Measurements from ENCODE around the gene KRTAP10-11. TPM values are rescaled to one million over a fixed set of nuclear protein-coding genes. Genes with fewer than 3 reads are reported as not detected.

The KRTAP10-11 gene
- total and polyA plus RNA-seq, 2 donors (not counting 1 experiment from before 2014, with no cell fraction given) = not detected

DNA sequence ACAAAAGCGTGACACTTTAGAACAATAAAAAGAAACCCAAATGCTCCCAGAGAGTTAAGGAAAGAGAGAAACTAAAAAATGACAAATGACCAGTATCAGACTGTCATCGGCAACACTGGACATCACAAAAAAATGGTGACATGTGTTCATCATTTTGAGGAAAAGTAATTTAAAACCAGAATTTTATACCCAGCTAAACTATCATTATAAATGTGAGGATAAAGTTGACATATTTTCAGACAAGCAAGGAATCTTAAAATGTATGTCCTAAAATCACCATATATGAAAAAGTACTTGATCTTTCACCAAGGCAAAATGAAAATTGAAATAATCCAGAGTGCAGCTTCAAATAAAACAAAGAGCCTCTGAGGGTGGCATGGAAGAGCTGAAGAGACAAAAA, 1.3 kb upstream of the KRTAP10-11 start:
- Histone ChIP-seq H2AFZ (ENCODE audit: low read length) (no peak overlapping the region), H3K36me3 (ENCODE audit: control insufficient read depth, insufficient read depth, low read length) (no peaks in the 10 kb centered on the region), H3K4me2 (ENCODE audit: extremely low read depth, insufficient read depth, low read length) (no peak overlapping the region), H3K4me3 (replicated peaks in 1 of 4; ENCODE audit: control extremely low read depth in 1 of 4, insufficient read depth in 1 of 4, low read depth in 3 of 4, low read length in 4 of 4) (no peak overlapping the region), H3K27me3 (ENCODE audit: control insufficient read depth, insufficient read depth, low read length) (no peaks in the 10 kb centered on the region), H4K20me1 (ENCODE audit: control insufficient read depth, extremely low read depth, insufficient read depth, low read length) (no peaks in the 10 kb centered on the region), H3K9ac (ENCODE audit: insufficient read depth, low read length) (no peak overlapping the region), H3K4me1 (ENCODE audit: control insufficient read depth, extremely low read depth, insufficient read depth, low read length) (no peaks in the 10 kb centered on the region), H3K27ac (ENCODE audit: insufficient read depth, low read length) (no peak overlapping the region), H3K79me2 (ENCODE audit: control insufficient read depth, insufficient read depth, low read length) (no peaks in the 10 kb centered on the region), H3K9me3 (ENCODE audit: control insufficient read depth, insufficient read depth, low read depth, low read length) (no peaks in the 10 kb centered on the region)
- TF ChIP-seq, protein P1, sequence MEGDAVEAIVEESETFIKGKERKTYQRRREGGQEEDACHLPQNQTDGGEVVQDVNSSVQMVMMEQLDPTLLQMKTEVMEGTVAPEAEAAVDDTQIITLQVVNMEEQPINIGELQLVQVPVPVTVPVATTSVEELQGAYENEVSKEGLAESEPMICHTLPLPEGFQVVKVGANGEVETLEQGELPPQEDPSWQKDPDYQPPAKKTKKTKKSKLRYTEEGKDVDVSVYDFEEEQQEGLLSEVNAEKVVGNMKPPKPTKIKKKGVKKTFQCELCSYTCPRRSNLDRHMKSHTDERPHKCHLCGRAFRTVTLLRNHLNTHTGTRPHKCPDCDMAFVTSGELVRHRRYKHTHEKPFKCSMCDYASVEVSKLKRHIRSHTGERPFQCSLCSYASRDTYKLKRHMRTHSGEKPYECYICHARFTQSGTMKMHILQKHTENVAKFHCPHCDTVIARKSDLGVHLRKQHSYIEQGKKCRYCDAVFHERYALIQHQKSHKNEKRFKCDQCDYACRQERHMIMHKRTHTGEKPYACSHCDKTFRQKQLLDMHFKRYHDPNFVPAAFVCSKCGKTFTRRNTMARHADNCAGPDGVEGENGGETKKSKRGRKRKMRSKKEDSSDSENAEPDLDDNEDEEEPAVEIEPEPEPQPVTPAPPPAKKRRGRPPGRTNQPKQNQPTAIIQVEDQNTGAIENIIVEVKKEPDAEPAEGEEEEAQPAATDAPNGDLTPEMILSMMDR (conservative IDR thresholded peaks at IDR 0.05 in 1 of 2, IDR thresholded peaks at IDR 0.05 in 1 of 2; ENCODE audit: low read depth in 1 of 2, low read length in 2 of 2) = no peak
- TF ChIP-seq EZH2 (IDR thresholded peaks at IDR 0.05; ENCODE audit: low read length, missing control alignments) = no peak
- no peak for DNase-seq (ENCODE audit: low read depth in 2 of 2)

DNA sequence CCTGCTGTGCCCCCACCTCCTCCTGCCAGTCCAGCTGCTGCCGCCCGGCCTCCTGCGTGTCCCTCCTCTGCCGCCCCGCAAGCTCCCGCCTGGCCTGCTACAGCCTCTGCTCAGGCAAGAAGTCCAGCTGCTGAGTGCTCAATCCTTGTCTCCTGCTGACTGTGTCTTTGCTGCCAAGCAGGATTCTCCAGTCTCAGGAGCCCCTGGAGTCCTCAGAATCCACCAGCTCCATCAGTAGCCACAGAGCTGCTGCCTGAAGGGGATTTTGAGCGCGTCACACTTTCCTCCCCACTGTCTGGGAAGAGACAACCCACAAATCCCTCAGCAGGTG, 973 bp downstream of the KRTAP10-11 start:
- Histone ChIP-seq H3K4me1 (ENCODE audit: control insufficient read depth, extremely low read depth, insufficient read depth, low read length) (no peaks in the 10 kb centered on the region), H3K4me3 (replicated peaks in 1 of 4; ENCODE audit: control extremely low read depth in 1 of 4, insufficient read depth in 1 of 4, low read depth in 3 of 4, low read length in 4 of 4) (no peak overlapping the region), H3K79me2 (ENCODE audit: control insufficient read depth, insufficient read depth, low read length) (no peaks in the 10 kb centered on the region), H3K9me3 (ENCODE audit: control insufficient read depth, insufficient read depth, low read depth, low read length) (no peaks in the 10 kb centered on the region), H3K36me3 (ENCODE audit: control insufficient read depth, insufficient read depth, low read length) (no peaks in the 10 kb centered on the region), H3K4me2 (ENCODE audit: extremely low read depth, insufficient read depth, low read length) (no peak overlapping the region), H3K27ac (ENCODE audit: insufficient read depth, low read length) (no peak overlapping the region), H2AFZ (ENCODE audit: low read length) (no peak overlapping the region), H3K9ac (ENCODE audit: insufficient read depth, low read length) (no peak overlapping the region), H4K20me1 (ENCODE audit: control insufficient read depth, extremely low read depth, insufficient read depth, low read length) (no peaks in the 10 kb centered on the region), H3K27me3 (ENCODE audit: control insufficient read depth, insufficient read depth, low read length) (no peaks in the 10 kb centered on the region)
- no peak for DNase-seq (ENCODE audit: low read depth in 2 of 2)
- TF ChIP-seq, protein P1 (conservative IDR thresholded peaks at IDR 0.05 in 1 of 2, IDR thresholded peaks at IDR 0.05 in 1 of 2; ENCODE audit: low read depth in 1 of 2, low read length in 2 of 2) = no peak
- no peak for TF ChIP-seq EZH2 (IDR thresholded peaks at IDR 0.05; ENCODE audit: low read length, missing control alignments)

DNA sequence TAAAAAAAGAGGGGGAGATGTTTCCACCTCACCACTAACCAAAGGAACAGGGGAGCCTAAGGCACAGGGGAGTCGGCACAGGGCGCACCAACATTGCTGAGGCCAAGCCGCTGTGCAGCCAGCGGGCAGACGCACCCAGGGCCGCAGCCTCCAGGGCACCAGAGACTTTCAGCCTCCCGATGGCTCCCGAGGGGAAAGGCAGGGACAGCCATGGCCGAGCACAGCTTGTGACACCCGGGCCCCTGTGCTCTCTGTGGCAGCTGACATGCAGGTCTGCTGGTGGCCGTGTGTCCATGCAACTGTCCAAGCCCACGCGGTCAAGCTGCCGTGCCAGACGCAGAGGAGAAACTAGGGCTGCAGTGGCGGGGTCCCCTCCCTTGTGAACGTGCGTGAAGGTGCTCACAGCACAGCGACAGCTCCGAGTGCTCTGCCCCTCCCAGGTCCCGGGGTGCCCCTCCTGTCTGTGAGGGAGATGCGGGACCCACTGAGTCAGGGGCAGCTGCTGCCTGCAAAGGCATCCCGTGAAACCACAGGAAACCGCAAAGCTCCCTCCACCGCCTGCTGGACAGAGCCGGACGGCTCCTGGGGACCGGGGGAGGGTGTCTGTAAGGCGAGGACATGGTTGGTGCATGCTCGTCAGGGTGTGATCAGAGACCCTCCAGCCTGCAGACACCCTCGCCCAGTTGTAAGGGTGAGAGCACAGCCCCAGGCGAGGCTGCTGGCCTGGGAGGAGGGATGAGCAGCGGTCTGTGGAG, 2.5 kb downstream of the KRTAP10-11 start:
- H3K4me1 ChIP-seq (ENCODE audit: control insufficient read depth, extremely low read depth, insufficient read depth, low read length) = no peaks in the 10 kb centered on the region
- no peak overlapping the region for H3K4me2 ChIP-seq (ENCODE audit: extremely low read depth, insufficient read depth, low read length)
- no peaks in the 10 kb centered on the region for H3K79me2 ChIP-seq (ENCODE audit: control insufficient read depth, insufficient read depth, low read length)
- TF ChIP-seq, protein P1 (conservative IDR thresholded peaks at IDR 0.05 in 1 of 2, IDR thresholded peaks at IDR 0.05 in 1 of 2; ENCODE audit: low read depth in 1 of 2, low read length in 2 of 2) = no peak
- no peak for TF ChIP-seq EZH2 (IDR thresholded peaks at IDR 0.05; ENCODE audit: low read length, missing control alignments)
- H2AFZ ChIP-seq (ENCODE audit: low read length) = no peak overlapping the region
- DNase-seq (ENCODE audit: low read depth in 2 of 2) = no peak
- no peak overlapping the region for H3K9ac ChIP-seq (ENCODE audit: insufficient read depth, low read length)
- H3K27me3 ChIP-seq (ENCODE audit: control insufficient read depth, insufficient read depth, low read length) = no peaks in the 10 kb centered on the region
- no peaks in the 10 kb centered on the region for H4K20me1 ChIP-seq (ENCODE audit: control insufficient read depth, extremely low read depth, insufficient read depth, low read length)
- H3K4me3 ChIP-seq (replicated peaks in 1 of 4; ENCODE audit: control extremely low read depth in 1 of 4, insufficient read depth in 1 of 4, low read depth in 3 of 4, low read length in 4 of 4) = no peak overlapping the region
- H3K27ac ChIP-seq (ENCODE audit: insufficient read depth, low read length) = no peak overlapping the region
- no peaks in the 10 kb centered on the region for H3K9me3 ChIP-seq (ENCODE audit: control insufficient read depth, insufficient read depth, low read depth, low read length)
- H3K36me3 ChIP-seq (ENCODE audit: control insufficient read depth, insufficient read depth, low read length) = no peaks in the 10 kb centered on the region

Measured in fibroblast of lung (primary cell).